ENCODE data around the gene PYCR2. TPM values are rescaled to one million over a fixed set of nuclear protein-coding genes. Genes with fewer than 3 reads are reported as not detected.
A peak's percentile ranks its signal among the peaks of the same experiment; 100 is the strongest.

The PYCR2 gene
- total RNA-seq, 1 donor from 2014 or later, result 109 TPM

- peaks cover 49% of the 10 kb centered on the region for H3K4me1 Mint-ChIP-seq
- peak overlapping the region; percentile 87 for H3K4me3 Mint-ChIP-seq
- H3K27me3 Mint-ChIP-seq, result no peaks in the 10 kb centered on the region
- peak; percentile 4 for ATAC-seq (ENCODE audit: low read depth)
- intact Hi-C loops (cut with micrococcal nuclease), result loop anchor here (5.0 kb wide), 2 partner anchors 96 to 181 kb away; partner anchors contain the start of gene H3-3A
- TF ChIP-seq CTCF (IDR thresholded peaks at IDR 0.05), result no peak
- ChIA-PET CTCF (interaction anchor here (0.9 to 3.6 kb wide), 9 partner anchors 13 to 401 kb away, joined by 3 to 26 read pairs (median 3); partner anchors contain the start of gene SRP9), POLR2A (interaction anchor here (0.5 to 5.9 kb wide), 14 partner anchors 10 to 413 kb away, joined by 3 to 93 read pairs (median 6); partner anchors contain the start of genes PYCR2, SDE2 and SRP9)
- H3K36me3 Mint-ChIP-seq (ENCODE audit: low read depth), result peaks cover 24% of the 10 kb centered on the region
- no peak for DNase-seq
- H3K27ac Mint-ChIP-seq, result peak overlapping the region; percentile 84
- H3K9me3 Mint-ChIP-seq, result no peaks in the 10 kb centered on the region
Measured at GRCh38 chr1:225881081-225881958, 42.7 kb downstream of the PYCR2 start.

- peaks cover 51% of the 10 kb centered on the region for H3K4me1 Mint-ChIP-seq
- intact Hi-C loops (cut with micrococcal nuclease), result loop anchor here (1.0 to 5.0 kb wide), 3 partner anchors 14 to 182 kb away; partner anchors contain the start of gene H3-3A
Measured at GRCh38 chr1:225880636-225881035, 43.4 kb downstream of the PYCR2 start.

GRCh38 chr1:225880222-225880588 is 43.8 kb downstream of the PYCR2 start:
- Mint-ChIP-seq H3K27me3 (no peaks in the 10 kb centered on the region), H3K27ac (peak overlapping the region; percentile 84), H3K4me3 (peak overlapping the region; percentile 87), H3K4me1 (peaks cover 51% of the 10 kb centered on the region), H3K9me3 (no peaks in the 10 kb centered on the region), H3K36me3 (ENCODE audit: low read depth) (peaks cover 34% of the 10 kb centered on the region)
- no peak for ATAC-seq (ENCODE audit: low read depth)
- DNase-seq, result no peak
- CTCF ChIA-PET, result interaction anchor here (1.0 to 3.6 kb wide), 5 partner anchors 17 to 400 kb away, joined by 3 to 26 read pairs (median 5); partner anchors contain the start of gene SRP9
- no peak for TF ChIP-seq CTCF (IDR thresholded peaks at IDR 0.05)
- intact Hi-C loops (cut with micrococcal nuclease), result loop anchor here (1.0 to 5.0 kb wide), 3 partner anchors 14 to 182 kb away; partner anchors contain the start of gene H3-3A
- POLR2A ChIA-PET, result interaction anchor here (0.6 to 5.9 kb wide), 8 partner anchors 14 to 412 kb away, joined by 3 to 93 read pairs (median 26); partner anchors contain the start of genes PYCR2 and SRP9

More at GRCh38 chr1:225880636-225881035, 43.4 kb downstream of the PYCR2 start:
- DNase-seq, result no peak
- peaks cover 29% of the 10 kb centered on the region for H3K36me3 Mint-ChIP-seq (ENCODE audit: low read depth)
- no peaks in the 10 kb centered on the region for H3K27me3 Mint-ChIP-seq
- peak overlapping the region; percentile 87 for H3K4me3 Mint-ChIP-seq
- peak overlapping the region; percentile 84 for H3K27ac Mint-ChIP-seq
- CTCF ChIA-PET, result interaction anchor here (1.0 to 3.6 kb wide), 6 partner anchors 14 to 400 kb away, joined by 3 to 26 read pairs (median 4); partner anchors contain the start of gene SRP9
- no peak for ATAC-seq (ENCODE audit: low read depth)
- no peak for TF ChIP-seq CTCF (IDR thresholded peaks at IDR 0.05)
- POLR2A ChIA-PET, result interaction anchor here (1.5 to 5.9 kb wide), 9 partner anchors 14 to 413 kb away, joined by 4 to 93 read pairs (median 15); partner anchors contain the start of genes PYCR2, SDE2 and SRP9
- no peaks in the 10 kb centered on the region for H3K9me3 Mint-ChIP-seq

GRCh38 chr1:225879521-225880221 is 44.4 kb downstream of the PYCR2 start:
- ChIA-PET CTCF (interaction anchor here (1.0 to 3.6 kb wide), 3 partner anchors 18 to 102 kb away, joined by 5 to 26 read pairs (median 5); partner anchors contain the start of gene SRP9), POLR2A (interaction anchor here (0.6 to 5.9 kb wide), 5 partner anchors 15 to 412 kb away, joined by 3 to 93 read pairs (median 37); partner anchors contain the start of gene SRP9)
- no peaks in the 10 kb centered on the region for H3K27me3 Mint-ChIP-seq
- peaks cover 37% of the 10 kb centered on the region for H3K36me3 Mint-ChIP-seq (ENCODE audit: low read depth)
- TF ChIP-seq CTCF (IDR thresholded peaks at IDR 0.05), result no peak
- DNase-seq, result no peak
- H3K4me1 Mint-ChIP-seq, result peaks cover 51% of the 10 kb centered on the region
- intact Hi-C loops (cut with micrococcal nuclease), result loop anchor here (1.0 to 5.0 kb wide), 3 partner anchors 13 to 183 kb away; partner anchors contain the start of gene H3-3A
- peak overlapping the region; percentile 67 for H3K27ac Mint-ChIP-seq
- peak; percentile 42 for ATAC-seq (ENCODE audit: low read depth)
- no peaks in the 10 kb centered on the region for H3K9me3 Mint-ChIP-seq
- H3K4me3 Mint-ChIP-seq, result peak overlapping the region; percentile 87

Measured in activated B cell treated with CpG ODN at 0.5 μM for 24 hours (primary cell).